ENCODE data around the gene PDE3A.
"Not testable (repeated sequence)": the region's sequence is repeated elsewhere in the genome, so short reads cannot be mapped to it uniquely, and the experiment has no call there.

- not testable (repeated sequence) for TF ChIP-seq CTCF (conservative IDR thresholded peaks at IDR 0.05; ENCODE audit: low read length); EZH2phosphoT487 (IDR thresholded peaks at IDR 0.05; ENCODE audit: borderline replicate concordance, low read depth, low read length)
Observed at GRCh38 chr12:20615020-20615419, 246.7 kb downstream of the PDE3A start.
